Naive thymus-derived CD4-positive, alpha-beta T cell (primary cell): ENCODE data around the gene IFT172. TPM values are rescaled to one million over a fixed set of nuclear protein-coding genes. Genes with fewer than 3 reads are reported as not detected.

ENCODE experiments used
- ATAC-seq: fragments of 150-1000 bp; cut with Tn5 transposase; 2 replicates; pipeline ENCODE4 v1.10.0; 2021; ENCODE audit warnings: mild to moderate bottlenecking, moderate library complexity
- CTCF ChIA-PET: fragments of 350-600 bp; sonication (Branson Sonifier 250); formaldehyde crosslinking; loops from one replicate; lab custom pipeline; 2021; ENCODE audit warnings: antibody characterized with exemption; lab: Charles Lee
- POLR2A ChIA-PET: fragments of 350-600 bp; sonication (Branson Sonifier 250); formaldehyde crosslinking; loops from one replicate; lab custom pipeline; 2021; ENCODE audit warnings: antibody characterized with exemption, inconsistent platforms; lab: Charles Lee
- DNase-seq, 9 donors: peaks; one replicate each; pipeline versions ENCODE4 v3.0.0 to v3.0.0-alpha.2; 2020 to 2022; ENCODE audit warnings: mixed read lengths in 1 of 9
- H3K27ac ChIP-seq: one replicate; pipeline ENCODE4 v1.7.0; 2013; ENCODE audit warnings: mild to moderate bottlenecking, low read depth, low read length, moderate library complexity
- H3K27me3 ChIP-seq, 2 donors: one replicate each; pipeline ENCODE4 v1.7.0; 2013; ENCODE audit warnings: low read length in 2 of 2, mild to moderate bottlenecking in 2 of 2, moderate library complexity in 2 of 2; ENCODE audit not compliant: control insufficient read depth in 2 of 2, insufficient read depth in 2 of 2
- H3K36me3 ChIP-seq, 3 experiments: 1 replicate in 2 of 3; 2 replicates in 1 of 3; pipeline ENCODE4 v1.7.0; 2013; ENCODE audit warnings: low read length in 3 of 3, mild to moderate bottlenecking in 3 of 3, moderate library complexity in 1 of 3; ENCODE audit not compliant: insufficient read depth in 3 of 3, control insufficient read depth in 2 of 3
- H3K4me1 ChIP-seq, 2 donors: one replicate each; pipeline ENCODE4 v1.7.0; 2013; ENCODE audit warnings: low read length in 2 of 2, mild to moderate bottlenecking in 2 of 2, moderate library complexity in 1 of 2; ENCODE audit not compliant: control insufficient read depth in 2 of 2, insufficient read depth in 2 of 2
- H3K4me3 ChIP-seq: 2 replicates; pipeline ENCODE4 v1.7.0; 2013; ENCODE audit warnings: mild to moderate bottlenecking, low read length
- H3K9me3 ChIP-seq, 3 experiments: 1 replicate in 2 of 3; 2 replicates in 1 of 3; pipeline ENCODE4 v1.7.0; 2013; ENCODE audit warnings: low read length in 3 of 3; ENCODE audit not compliant: control insufficient read depth in 2 of 3
- H3K27ac Mint-ChIP-seq, 9 donors: one replicate each; pipeline ENCODE4 v1.8.0; 2020 to 2022; ENCODE audit warnings: mixed read lengths in 9 of 9, mild to moderate bottlenecking in 8 of 9, moderate library complexity in 5 of 9, inconsistent platforms in 2 of 9
- H3K27me3 Mint-ChIP-seq, 5 donors: one replicate each; pipeline ENCODE4 v1.8.0; 2021 to 2022; ENCODE audit warnings: mixed read lengths in 5 of 5, mild to moderate bottlenecking in 1 of 5
- H3K36me3 Mint-ChIP-seq, 5 donors: one replicate each; pipeline ENCODE4 v1.8.0; 2020 to 2022; ENCODE audit warnings: mixed read lengths in 5 of 5, mild to moderate bottlenecking in 3 of 5, inconsistent platforms in 1 of 5
- H3K4me1 Mint-ChIP-seq, 7 donors: one replicate each; pipeline ENCODE4 v1.8.0; 2020 to 2022; ENCODE audit warnings: mixed read lengths in 7 of 7, mild to moderate bottlenecking in 3 of 7, inconsistent platforms in 1 of 7
- H3K4me3 Mint-ChIP-seq, 10 donors: one replicate each; pipeline ENCODE4 v1.8.0; 2020 to 2022; ENCODE audit warnings: mild to moderate bottlenecking in 10 of 10, mixed read lengths in 10 of 10, moderate library complexity in 6 of 10, inconsistent platforms in 2 of 10
- H3K9me3 Mint-ChIP-seq, 11 donors: one replicate each; pipeline ENCODE4 v1.8.0; 2020 to 2022; ENCODE audit warnings: mixed read lengths in 11 of 11, mild to moderate bottlenecking in 4 of 11, inconsistent platforms in 1 of 11, moderate library complexity in 1 of 11
- intact Hi-C, 2 donors: fragments of 100-400 bp; cut with micrococcal nuclease; formaldehyde crosslinking; loops; one replicate each; pipeline ENCODE4 v1.15.1; 2023
- polyA plus RNA-seq, 2 donors: library from polyadenylated mRNA; unstranded; fragments of 300-500 nt; fragmentation: Illumina TruSeq; gene quantifications; one replicate each; pipeline ENCODE4 v1.2.3, GENCODE V29; 2021
- total RNA-seq, 6 experiments: library from RNA in 5 of 6; stranded (reverse) in 5 of 6; gene quantifications; 1 replicate in 5 of 6; 2 replicates in 1 of 6; pipeline ENCODE4 v1.2.3 and lab custom pipeline; 2021 to 2026

Gene IFT172
- total and polyA plus RNA-seq, 7 experiments from 2014 or later: 1.4 to 35.8 (median 21.1) TPM

DNA sequence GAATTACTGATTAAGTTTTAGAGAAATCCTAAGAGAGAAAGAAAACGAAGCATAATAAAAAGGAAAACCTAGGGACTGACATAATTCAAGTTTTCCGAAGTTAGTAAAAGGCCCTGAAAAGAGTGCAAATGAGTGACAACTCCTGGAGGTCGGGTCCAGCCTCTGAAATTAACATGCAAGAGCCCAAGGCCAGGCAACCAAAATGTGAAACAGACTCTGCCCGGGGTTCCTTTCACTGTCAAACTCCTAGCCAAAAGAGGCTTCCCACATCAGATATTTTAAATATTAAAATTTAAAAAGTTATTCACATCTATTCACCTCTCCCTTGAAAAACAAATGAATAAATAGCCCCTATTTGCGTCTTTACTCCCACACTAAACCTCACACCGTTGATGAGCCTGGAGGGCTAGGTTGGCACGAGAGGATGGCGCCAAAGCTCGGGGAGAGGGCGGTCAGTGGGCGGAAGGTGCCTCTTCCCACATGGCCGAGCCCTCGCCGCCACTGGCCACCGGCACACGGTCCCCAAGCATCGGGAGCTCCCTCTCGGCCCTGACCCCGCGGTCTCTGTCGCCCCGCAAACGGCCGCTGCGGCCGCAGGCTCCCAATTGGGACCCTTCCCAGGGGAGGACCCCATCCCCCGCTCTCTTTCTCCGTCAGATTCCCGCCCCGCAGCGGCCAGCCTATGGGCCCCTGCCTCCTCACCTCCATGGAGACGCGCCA lies 80.8 kb downstream of the IFT172 start:
- peak overlapping the region; percentile 92 for H3K4me3 ChIP-seq
- ChIA-PET POLR2A (interaction anchor here (0.9 to 3.2 kb wide), 10 partner anchors 11 to 255 kb away, joined by 3 to 58 read pairs (median 8); partner anchors contain the start of genes ATRAID, CCDC121, EIF2B4 and GPN1), CTCF (no interaction called here)
- peak overlapping the region; percentile 87 to 96 (median 90) for H3K4me3 Mint-ChIP-seq
- peaks cover 0 to 7% (median 0%) of the 10 kb centered on the region in 5 donors for H3K27me3 Mint-ChIP-seq
- H3K9me3 Mint-ChIP-seq: peaks cover 0 to 6% (median 0%) of the 10 kb centered on the region in 11 donors
- H3K4me1 ChIP-seq: peaks cover 13 to 17% of the 10 kb centered on the region in 2 donors
- ATAC-seq (no peak), DNase-seq (peak in 1 of 9 donors; percentile 4)
- peaks cover 0 to 9% (median 0%) of the 10 kb centered on the region in 5 donors for H3K36me3 Mint-ChIP-seq
- peak overlapping the region; percentile 89 for H3K27ac ChIP-seq
- H3K27me3 ChIP-seq: no peaks in the 10 kb centered on the region
- peaks cover 28 to 58% (median 37%) of the 10 kb centered on the region in 7 donors for H3K4me1 Mint-ChIP-seq
- intact Hi-C loops: loop anchor here (1.0 to 10.0 kb wide), 14 partner anchors 16 to 1530 kb away; partner anchors contain the start of genes ATRAID (in 2 of the 2), EIF2B4 (in 2 of the 2), GTF3C2 (in 2 of the 2) and IFT172 (in 2 of the 2)
- H3K9me3 ChIP-seq: no peaks in the 10 kb centered on the region
- peak overlapping the region; percentile 59 to 97 (median 79) for H3K27ac Mint-ChIP-seq
- peaks cover 0 to 14% (median 0%) of the 10 kb centered on the region in 3 experiments for H3K36me3 ChIP-seq

GRCh38 chr2:27407798-27408491 lies 81.6 kb downstream of the IFT172 start:
- H3K36me3 Mint-ChIP-seq: peaks cover 0 to 12% (median 0%) of the 10 kb centered on the region in 5 donors
- peaks cover 0 to 14% (median 0%) of the 10 kb centered on the region in 3 experiments for H3K36me3 ChIP-seq
- H3K4me3 Mint-ChIP-seq: peak overlapping the region; percentile 87 to 96 (median 90)
- ATAC-seq (no peak), DNase-seq (no peak)
- peaks cover 13 to 17% of the 10 kb centered on the region in 2 donors for H3K4me1 ChIP-seq
- no peaks in the 10 kb centered on the region for H3K9me3 ChIP-seq
- CTCF ChIA-PET: no interaction called here
- H3K4me1 Mint-ChIP-seq: peaks cover 28 to 64% (median 42%) of the 10 kb centered on the region in 7 donors
- H3K27me3 ChIP-seq: no peaks in the 10 kb centered on the region
- POLR2A ChIA-PET: interaction anchor here (1.2 to 1.6 kb wide), 3 partner anchors 16 to 27 kb away, joined by 4 to 6 read pairs (median 5); partner anchors contain the start of genes NRBP1 and ZNF513
- intact Hi-C loops: loop anchor here (2.0 to 10.0 kb wide), 5 partner anchors 15 to 1529 kb away; partner anchors contain the start of genes ASXL2 (in 1 of the 2), ATRAID (in 1 of the 2), CAD (in 1 of the 2) and GTF3C2 (in 1 of the 2)
- peak overlapping the region; percentile 59 to 97 (median 79) for H3K27ac Mint-ChIP-seq
- peaks cover 0 to 7% (median 0%) of the 10 kb centered on the region in 5 donors for H3K27me3 Mint-ChIP-seq
- H3K27ac ChIP-seq: peak overlapping the region; percentile 89
- H3K4me3 ChIP-seq: peak overlapping the region; percentile 4
- peaks cover 0 to 6% (median 0%) of the 10 kb centered on the region in 11 donors for H3K9me3 Mint-ChIP-seq

DNA sequence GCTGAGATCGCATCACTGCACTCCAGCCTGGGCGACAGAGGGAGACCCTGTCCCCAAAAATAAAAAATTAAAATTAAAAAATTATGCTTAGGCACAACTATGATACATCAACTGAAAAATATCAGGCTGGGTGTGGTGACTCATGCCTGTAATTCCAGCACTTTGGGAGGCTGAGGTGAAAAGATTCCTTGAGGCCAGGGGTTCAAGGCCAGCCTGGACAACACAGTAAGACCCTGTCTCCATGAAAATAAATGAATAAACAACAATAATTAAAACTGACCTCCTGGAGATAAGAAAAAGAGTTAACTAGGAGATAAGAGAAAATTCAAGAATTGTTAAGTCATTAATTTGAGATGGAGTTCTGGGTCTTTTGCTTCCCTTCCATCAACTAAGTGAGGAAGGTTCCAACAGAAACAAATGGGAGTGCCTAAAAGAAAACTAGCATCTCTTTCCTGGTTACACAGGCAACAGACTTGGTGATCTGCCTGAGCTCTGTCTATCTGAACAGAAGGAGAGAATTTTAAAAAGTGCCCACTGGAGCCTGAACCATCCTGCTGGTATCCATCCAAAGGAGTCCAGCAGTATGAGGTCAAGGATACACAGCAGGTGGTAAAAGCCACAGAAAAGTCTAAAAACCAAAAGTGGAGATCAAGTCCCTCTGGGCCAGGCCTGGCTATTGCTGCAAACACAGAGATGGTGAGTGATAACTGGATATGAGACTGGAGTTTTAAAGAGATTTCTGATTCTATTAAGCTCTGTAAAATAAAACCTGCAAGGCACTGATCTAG lies 89.0 kb downstream of the IFT172 start:
- ChIA-PET POLR2A (interaction anchor here (1.0 to 1.2 kb wide), 2 partner anchors 44 to 78 kb away, joined by 3 read pairs; partner anchors contain the start of gene GTF3C2), CTCF (no interaction called here)
- ATAC-seq (no peak), DNase-seq (no peak)
- Mint-ChIP-seq H3K36me3 (peaks cover 0 to 18% (median 7%) of the 10 kb centered on the region in 5 donors), H3K4me3 (peak overlapping the region in 3 of 10 donors; percentile 2 to 43 (median 28)), H3K9me3 (no peaks in the 10 kb centered on the region), H3K27ac (peak overlapping the region in 6 of 9 donors; percentile 36 to 77 (median 58)), H3K4me1 (peaks cover 15 to 62% (median 50%) of the 10 kb centered on the region in 7 donors), H3K27me3 (no peaks in the 10 kb centered on the region)
- Histone ChIP-seq H3K36me3 (peaks cover 0 to 6% (median 0%) of the 10 kb centered on the region in 3 experiments), H3K4me1 (peaks cover 0 to 3% of the 10 kb centered on the region in 2 donors), H3K4me3 (no peak overlapping the region), H3K9me3 (no peaks in the 10 kb centered on the region), H3K27ac (no peak overlapping the region), H3K27me3 (no peaks in the 10 kb centered on the region)
- intact Hi-C loops: loop anchor here in 1 of 2 donors (10.0 kb wide), 1 partner anchor 186 kb away; the partner anchor contains the start of genes ATRAID, CAD and SLC5A6

DNA sequence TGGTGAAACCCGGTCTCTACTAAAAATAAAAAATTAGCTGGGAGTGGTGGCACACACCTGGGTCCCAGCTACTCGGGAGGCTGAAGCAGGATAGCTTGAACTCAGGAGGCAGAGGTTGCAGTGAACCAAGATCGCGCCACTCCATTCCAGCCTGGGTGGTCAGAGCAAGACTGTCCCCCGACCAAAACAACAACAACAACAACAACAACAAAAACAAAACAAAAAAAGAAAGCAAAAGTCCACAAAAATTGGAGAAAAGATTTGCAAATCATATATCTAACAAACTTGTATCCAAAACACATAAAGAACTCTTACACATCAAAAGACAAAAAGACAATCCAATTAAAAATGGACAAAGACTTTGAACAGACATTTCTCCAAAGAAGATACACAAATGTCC lies 90.6 kb downstream of the IFT172 start:
- H3K27ac ChIP-seq: no peak overlapping the region
- H3K4me3 Mint-ChIP-seq: peak overlapping the region in 1 of 10 donors; percentile 43
- no peaks in the 10 kb centered on the region for H3K27me3 Mint-ChIP-seq
- intact Hi-C loops: no loop called here
- H3K4me1 ChIP-seq: peaks cover 0 to 3% of the 10 kb centered on the region in 2 donors
- H3K36me3 ChIP-seq: no peaks in the 10 kb centered on the region
- DNase-seq (no peak), ATAC-seq (no peak)
- no peaks in the 10 kb centered on the region for H3K9me3 Mint-ChIP-seq
- H3K9me3 ChIP-seq: no peaks in the 10 kb centered on the region
- peak overlapping the region in 3 of 9 donors; percentile 23 to 59 (median 28) for H3K27ac Mint-ChIP-seq
- H3K36me3 Mint-ChIP-seq: peaks cover 0 to 18% (median 7%) of the 10 kb centered on the region in 5 donors
- no peak overlapping the region for H3K4me3 ChIP-seq
- no peaks in the 10 kb centered on the region for H3K27me3 ChIP-seq
- ChIA-PET CTCF (no interaction called here), POLR2A (no interaction called here)
- H3K4me1 Mint-ChIP-seq: peaks cover 20 to 56% (median 43%) of the 10 kb centered on the region in 7 donors

Other genes with a start within 250 kb of the IFT172 start
- under 1 TPM in 1 of 5 experiments, not detected in 4; 0.29 TPM for gene SLC30A3, start 226.7 kb downstream of the IFT172 start, total RNA-seq
- under 1 TPM in 1 of 2 donors, not detected in 1; 0.56 TPM for gene SLC30A3, start 226.7 kb downstream of the IFT172 start, polyA plus RNA-seq
- not detected for gene DNAJC5G, start 214.3 kb downstream of the IFT172 start, total RNA-seq
- gene DNAJC5G, start 214.3 kb downstream of the IFT172 start, polyA plus RNA-seq: not detected
- not detected for gene TRIM54, start 207.3 kb downstream of the IFT172 start, total RNA-seq
- not detected for gene TRIM54, start 207.3 kb downstream of the IFT172 start, polyA plus RNA-seq
- gene UCN, start 181.3 kb downstream of the IFT172 start, total RNA-seq: 1 to 10 TPM; 2.5 to 6.5 (median 4.6) TPM
- under 1 TPM; 0.35 to 0.81 TPM for gene UCN, start 181.3 kb downstream of the IFT172 start, polyA plus RNA-seq
- 100 to 1,000 TPM in 1 of 5 experiments, 10 to 100 TPM in 4; 55.7 to 119 (median 94.4) TPM for gene MPV17, start 166.6 kb downstream of the IFT172 start, total RNA-seq
- gene MPV17, start 166.6 kb downstream of the IFT172 start, polyA plus RNA-seq: 100 to 1,000 TPM; 133 to 145 TPM
- gene GTF3C2, start 133.0 kb downstream of the IFT172 start, total RNA-seq: 100 to 1,000 TPM in 1 of 5 experiments, 10 to 100 TPM in 4; 68.0 to 106 (median 78.3) TPM
- 10 to 100 TPM; 26.6 to 56.1 TPM for gene GTF3C2, start 133.0 kb downstream of the IFT172 start, polyA plus RNA-seq
- gene EIF2B4, start 119.4 kb downstream of the IFT172 start, total RNA-seq: 10 to 100 TPM; 36.5 to 56.1 (median 44.1) TPM
- gene EIF2B4, start 119.4 kb downstream of the IFT172 start, polyA plus RNA-seq: 10 to 100 TPM; 23.8 to 42.2 TPM
- 100 to 1,000 TPM in 3 of 5 experiments, 10 to 100 TPM in 2; 71.0 to 128 (median 111) TPM for gene SNX17, start 119.1 kb downstream of the IFT172 start, total RNA-seq
- 100 to 1,000 TPM; 187 to 209 TPM for gene SNX17, start 119.1 kb downstream of the IFT172 start, polyA plus RNA-seq
- gene ZNF513, start 109.0 kb downstream of the IFT172 start, total RNA-seq: 10 to 100 TPM; 15.6 to 23.2 (median 19.2) TPM
- gene ZNF513, start 109.0 kb downstream of the IFT172 start, polyA plus RNA-seq: 1 to 10 TPM; 2.6 to 8.1 TPM
- 100 to 1,000 TPM in 1 of 5 experiments, 10 to 100 TPM in 4; 39.5 to 101 (median 45.1) TPM for gene PPM1G, start 80.2 kb downstream of the IFT172 start, total RNA-seq
- gene PPM1G, start 80.2 kb downstream of the IFT172 start, polyA plus RNA-seq: 100 to 1,000 TPM in 1 of 2 donors, 10 to 100 TPM in 1; 74.4 to 107 TPM
- 100 to 1,000 TPM in 4 of 5 experiments, 10 to 100 TPM in 1; 94.4 to 181 (median 121) TPM for gene NRBP1, start 61.1 kb downstream of the IFT172 start, total RNA-seq
- gene NRBP1, start 61.1 kb downstream of the IFT172 start, polyA plus RNA-seq: 100 to 1,000 TPM in 1 of 2 donors, 10 to 100 TPM in 1; 70.0 to 124 TPM
- gene KRTCAP3, start 47.4 kb downstream of the IFT172 start, total RNA-seq: 10 to 100 TPM in 3 of 5 experiments, 1 to 10 TPM in 2; 5.7 to 27.1 (median 11.5) TPM
- 1 to 10 TPM in 1 of 2 donors, under 1 TPM in 1; 0.39 to 2.6 TPM for gene KRTCAP3, start 47.4 kb downstream of the IFT172 start, polyA plus RNA-seq
- gene FNDC4, start 5.5 kb upstream of the IFT172 start, total RNA-seq: not detected
- not detected for gene FNDC4, start 5.5 kb upstream of the IFT172 start, polyA plus RNA-seq
- not detected for gene GCKR, start 7.1 kb upstream of the IFT172 start, total RNA-seq
- gene GCKR, start 7.1 kb upstream of the IFT172 start, polyA plus RNA-seq: not detected
- gene ZNF512, start 93.3 kb upstream of the IFT172 start, total RNA-seq: 10 to 100 TPM; 26.6 to 64.6 (median 50.1) TPM
- 10 to 100 TPM; 43.4 to 48.6 TPM for gene ZNF512, start 93.3 kb upstream of the IFT172 start, polyA plus RNA-seq
- gene CCDC121, start 139.3 kb upstream of the IFT172 start, total RNA-seq: 1 to 10 TPM in 4 of 5 experiments, under 1 TPM in 1; 0.61 to 2.7 (median 1.9) TPM
- 1 to 10 TPM; 1.7 to 2.1 TPM for gene CCDC121, start 139.3 kb upstream of the IFT172 start, polyA plus RNA-seq
- 10 to 100 TPM; 27.8 to 45.5 (median 28.9) TPM for gene GPN1, start 139.3 kb upstream of the IFT172 start, total RNA-seq
- gene GPN1, start 139.3 kb upstream of the IFT172 start, polyA plus RNA-seq: 10 to 100 TPM; 65.0 to 73.6 TPM
- 10 to 100 TPM; 37.9 to 58.6 (median 46.5) TPM for gene SUPT7L, start 173.9 kb upstream of the IFT172 start, total RNA-seq
- 10 to 100 TPM; 19.0 to 20.7 TPM for gene SUPT7L, start 173.9 kb upstream of the IFT172 start, polyA plus RNA-seq
- gene SLC4A1AP, start 174.1 kb upstream of the IFT172 start, total RNA-seq: 10 to 100 TPM; 14.7 to 27.0 (median 23.2) TPM
- gene SLC4A1AP, start 174.1 kb upstream of the IFT172 start, polyA plus RNA-seq: 10 to 100 TPM; 28.7 to 37.6 TPM